Pancreas (tissue), 10 donors: ENCODE data around the gene NAV2. TPM values are rescaled to one million over a fixed set of nuclear protein-coding genes. Genes with fewer than 3 reads are reported as not detected.

Experiments
- ATAC-seq, 4 donors: fragments of 200-7000 bp; cut with Tn5 transposase; one replicate each; pipeline versions ENCODE4 v1.8.0 to v1.9.1; 2020; ENCODE audit warnings: mild to moderate bottlenecking in 4 of 4, moderate library complexity in 4 of 4
- DNase-seq, 6 donors: peaks; one replicate each; pipeline ENCODE4 v3.0.0-alpha.2; 2020
- FAIRE-seq: peaks from 2 replicates; lab custom pipeline; 2012; peaks lifted over from hg19 to GRCh38; lab: Jason Lieb, UNC
- H3K27ac ChIP-seq, 4 donors: fragments of 200-600 bp; sonication (generic); 1 replicate in 3 of 4; 2 replicates in 1 of 4; pipeline versions ENCODE4 v1.5.0 to v1.8.0; 2020
- H3K27me3 ChIP-seq, 4 donors: fragments of 200-600 bp; one replicate each; pipeline ENCODE4 v1.8.0; 2021
- H3K36me3 ChIP-seq, 3 donors: fragments of 200-600 bp; sonication (generic) in 1 of 3; one replicate each; pipeline versions ENCODE4 v1.5.0 to v1.8.0; 2020 to 2021
- H3K4me1 ChIP-seq, 3 donors: fragments of 200-600 bp; one replicate each; pipeline ENCODE4 v1.8.0; 2021
- H3K4me3 ChIP-seq, 4 donors: fragments of 200-600 bp; sonication (generic) in 2 of 4; one replicate each; pipeline versions ENCODE4 v1.5.0 to v1.8.0; 2020 to 2021
- H3K9me3 ChIP-seq, 4 donors: fragments of 200-600 bp; one replicate each; pipeline ENCODE4 v1.8.0; 2021
- CTCF ChIP-seq, 4 donors: fragments of 200-600 bp; sonication (generic) in 3 of 4; IDR thresholded peaks; one replicate each; pipeline versions ENCODE4 v1.5.0 to v1.8.0; 2021; ENCODE audit warnings: antibody characterized with exemption in 4 of 4
- WGBS, 2 donors: extraction: QIAGEN DNeasy Blood & Tissue Kit; methylation state at CpG; one replicate each; pipeline ENCODE4 v1.1.7; 2013; 5-methylcytosine and 5-hydroxymethylcytosine counted together
- intact Hi-C, 3 donors: fragments of 100-400 bp; cut with DNase I; formaldehyde crosslinking; loops; one replicate each; pipeline versions ENCODE4 v1.11.1 to v1.14.2; 2022
- polyA plus RNA-seq, 2 donors: library from polyadenylated mRNA; stranded (reverse); fragments of 200-250 nt; gene quantifications; one replicate each; pipeline ENCODE4 v1.2.3, GENCODE V29; 2013
- total RNA-seq, 6 donors: library from RNA; stranded (reverse); fragmentation: NEBNext Ultra II Directional in 4 of 6; extraction: Animal tissue kit (Norgen Biotek cat#: 25700) in 4 of 6; gene quantifications; one replicate each; pipeline versions ENCODE4 v1.2.1 to v1.2.4, GENCODE V29; 2021 to 2023
- donor health status: healthy with polysubstance abuse.
- donor health status: DM: no; HTN: no; CAD: no; lungs with moderate emphysema.
- donor health status: DM: no; HTN: no; CAD: no.
- donor health status: control.
- donor health status: control.
- donor health status: Bipolar disorder and iron deficiency.
- donor health status: DM: yes; HTN: yes; CAD: no.
- donor health status: DM: no; HTN: no; CAD: no.
- donor health status: DM: no; HTN: no; CAD: no.
- donor health status: DM: yes; HTN: yes; CAD: no.

The NAV2 gene
- total and polyA plus RNA-seq, 8 donors = 5.8 to 26.9 (median 16.3) TPM

GRCh38 chr11:20010851-20011225 lies 298.2 kb downstream of the NAV2 start:
- Histone ChIP-seq H3K27ac (peak overlapping the region; percentile 43 to 77 (median 68)), H3K4me3 (no peak overlapping the region), H3K4me1 (peaks cover 70 to 78% (median 73%) of the 10 kb centered on the region in 3 donors), H3K36me3 (no peaks in the 10 kb centered on the region), H3K27me3 (no peaks in the 10 kb centered on the region), H3K9me3 (no peaks in the 10 kb centered on the region)
- WGBS, 2 donors = 56 to 57% methylated on average over 3 of the region's 3 CpGs
- FAIRE-seq = no peak
- no peak for TF ChIP-seq CTCF (IDR thresholded peaks at IDR 0.05)
- DNase-seq = no peak
- intact Hi-C loops = no loop called here
- no peak for ATAC-seq

GRCh38 chr11:20011307-20011951 lies 298.8 kb downstream of the NAV2 start:
- WGBS, 2 donors = 27 to 29% methylated on average over 5 of the region's 5 CpGs
- no peak for TF ChIP-seq CTCF (IDR thresholded peaks at IDR 0.05)
- Histone ChIP-seq H3K36me3 (no peaks in the 10 kb centered on the region), H3K27me3 (no peaks in the 10 kb centered on the region), H3K27ac (peak overlapping the region; percentile 43 to 77 (median 68)), H3K9me3 (no peaks in the 10 kb centered on the region), H3K4me3 (no peak overlapping the region), H3K4me1 (peaks cover 73 to 76% (median 73%) of the 10 kb centered on the region in 3 donors)
- ATAC-seq (peak; percentile 57 to 75 (median 70)), FAIRE-seq (no peak), DNase-seq (peak in 2 of 6 donors; percentile 25 to 56)
- intact Hi-C loops = no loop called here

- Histone ChIP-seq H3K36me3 (no peaks in the 10 kb centered on the region), H3K4me1 (peaks cover 54 to 60% (median 59%) of the 10 kb centered on the region in 3 donors), H3K9me3 (no peaks in the 10 kb centered on the region), H3K4me3 (no peak overlapping the region), H3K27me3 (no peaks in the 10 kb centered on the region), H3K27ac (peak overlapping the region; percentile 36 to 77 (median 56))
- peak; percentile 88 for FAIRE-seq
- WGBS, 2 donors = 32 to 46% methylated on average over 7 of the region's 7 CpGs
- intact Hi-C loops = no loop called here
- TF ChIP-seq CTCF (IDR thresholded peaks at IDR 0.05) = no peak
- DNase-seq = peak in 1 of 6 donors; percentile 40
- ATAC-seq = peak; percentile 36 to 55 (median 46)
These were observed 300.9 kb downstream of the NAV2 start for GRCh38 chr11:20013346-20014066.

- DNase-seq = no peak
- no peaks in the 10 kb centered on the region for H3K36me3 ChIP-seq
- FAIRE-seq = no peak
- no peak for TF ChIP-seq CTCF (IDR thresholded peaks at IDR 0.05)
- no peak overlapping the region for H3K4me3 ChIP-seq
- H3K27ac ChIP-seq = peak overlapping the region; percentile 36 to 77 (median 56)
- peak in 1 of 4 donors; percentile 4 for ATAC-seq
- peaks cover 48 to 55% (median 54%) of the 10 kb centered on the region in 3 donors for H3K4me1 ChIP-seq
- intact Hi-C loops = no loop called here
- WGBS, 2 donors = 25 to 39% methylated on average over 2 of the region's 2 CpGs
- H3K9me3 ChIP-seq = no peaks in the 10 kb centered on the region
- H3K27me3 ChIP-seq = no peaks in the 10 kb centered on the region
These were observed 301.4 kb downstream of the NAV2 start for GRCh38 chr11:20014067-20014402.

- no peak for TF ChIP-seq CTCF (IDR thresholded peaks at IDR 0.05)
- no peak for FAIRE-seq
- Histone ChIP-seq H3K36me3 (no peaks in the 10 kb centered on the region), H3K27ac (no peak overlapping the region), H3K4me3 (no peak overlapping the region), H3K4me1 (peaks cover 40 to 49% (median 47%) of the 10 kb centered on the region in 3 donors), H3K27me3 (no peaks in the 10 kb centered on the region), H3K9me3 (no peaks in the 10 kb centered on the region)
- DNase-seq = no peak
- 56 to 67% methylated on average over 3 of the region's 3 CpGs for WGBS, 2 donors
- intact Hi-C loops = no loop called here
- ATAC-seq = no peak
These were observed 302.5 kb downstream of the NAV2 start for GRCh38 chr11:20015101-20015500.
